AG10803 (cell line): ENCODE data around the gene TP53I11.

ENCODE experiments used
- DNase-seq: peaks from one replicate; pipeline ENCODE4 v3.0.0; 2010; ENCODE audit warnings: low read depth
- H3K4me3 ChIP-seq: 2 replicates; pipeline ENCODE4 v1.5.1; 2011; ENCODE audit warnings: mild to moderate bottlenecking, low read length, control low read depth
- CTCF ChIP-seq: conservative IDR thresholded peaks from 2 replicates; pipeline ENCODE4 v1.5.1; 2011; ENCODE audit warnings: mild to moderate bottlenecking, low read length, control low read depth, inconsistent platforms

Gene TP53I11

GRCh38 chr11:44944181-44944852, 6.4 kb downstream of the TP53I11 start:
- H3K4me3 ChIP-seq = no peak overlapping the region
- DNase-seq = no peak
- TF ChIP-seq CTCF = no peak

- H3K4me3 ChIP-seq = no peak overlapping the region
- no peak for TF ChIP-seq CTCF
- no peak for DNase-seq
Measured at GRCh38 chr11:44943696-44944095, 7.0 kb downstream of the TP53I11 start.

- no peak overlapping the region for H3K4me3 ChIP-seq
- DNase-seq = no peak
- TF ChIP-seq CTCF = no peak
Measured at GRCh38 chr11:44943118-44943517, 7.6 kb downstream of the TP53I11 start.

- no peak for DNase-seq
- no peak overlapping the region for H3K4me3 ChIP-seq
- TF ChIP-seq CTCF = no peak
Measured at GRCh38 chr11:44942029-44942955, 8.4 kb downstream of the TP53I11 start.

GRCh38 chr11:44941259-44942021, 9.2 kb downstream of the TP53I11 start:
- DNase-seq = no peak
- H3K4me3 ChIP-seq = no peak overlapping the region
- no peak for TF ChIP-seq CTCF

- no peak overlapping the region for H3K4me3 ChIP-seq
- no peak for TF ChIP-seq CTCF
- DNase-seq = no peak
Measured at GRCh38 chr11:44940835-44941234, 9.8 kb downstream of the TP53I11 start.
